ENCODE results near the gene MAGI2. TPM values are rescaled to one million over a fixed set of nuclear protein-coding genes. Genes with fewer than 3 reads are reported as not detected.

The MAGI2 gene
- total RNA-seq, 1 donor from 2014 or later: 0.38 TPM

GRCh38 chr7:78904983-78905382 is 548.5 kb downstream of the MAGI2 start:
- Mint-ChIP-seq H3K27me3 (no peaks in the 10 kb centered on the region), H3K4me1 (no peaks in the 10 kb centered on the region), H3K9me3 (no peaks in the 10 kb centered on the region), H3K27ac (no peak overlapping the region), H3K4me3 (no peak overlapping the region), H3K36me3 (ENCODE audit: low read depth) (no peaks in the 10 kb centered on the region)
- TF ChIP-seq CTCF (IDR thresholded peaks at IDR 0.05): no peak
- intact Hi-C loops (cut with micrococcal nuclease): no loop called here
- ATAC-seq (ENCODE audit: low read depth) (no peak), DNase-seq (no peak)
- ChIA-PET POLR2A (no interaction called here), CTCF (no interaction called here)

- H3K4me3 Mint-ChIP-seq: no peak overlapping the region
- ATAC-seq (ENCODE audit: low read depth) (no peak), DNase-seq (no peak)
- no peak for TF ChIP-seq CTCF (IDR thresholded peaks at IDR 0.05)
- H3K36me3 Mint-ChIP-seq (ENCODE audit: low read depth): no peaks in the 10 kb centered on the region
- H3K27me3 Mint-ChIP-seq: no peaks in the 10 kb centered on the region
- H3K4me1 Mint-ChIP-seq: no peaks in the 10 kb centered on the region
- ChIA-PET CTCF (no interaction called here), POLR2A (no interaction called here)
- no peak overlapping the region for H3K27ac Mint-ChIP-seq
- H3K9me3 Mint-ChIP-seq: peaks cover 8% of the 10 kb centered on the region
- intact Hi-C loops (cut with micrococcal nuclease): no loop called here
Measured at GRCh38 chr7:78901566-78901965, 551.9 kb downstream of the MAGI2 start.

- ChIA-PET POLR2A (no interaction called here), CTCF (no interaction called here)
- no peak overlapping the region for H3K27ac Mint-ChIP-seq
- ATAC-seq (ENCODE audit: low read depth): no peak
- no peaks in the 10 kb centered on the region for H3K4me1 Mint-ChIP-seq
- intact Hi-C loops (cut with micrococcal nuclease): no loop called here
- H3K27me3 Mint-ChIP-seq: no peaks in the 10 kb centered on the region
- no peak for DNase-seq
- TF ChIP-seq CTCF (IDR thresholded peaks at IDR 0.05): no peak
- peaks cover 8% of the 10 kb centered on the region for H3K9me3 Mint-ChIP-seq
- H3K36me3 Mint-ChIP-seq (ENCODE audit: low read depth): no peaks in the 10 kb centered on the region
- no peak overlapping the region for H3K4me3 Mint-ChIP-seq
Measured at GRCh38 chr7:78900806-78901205, 552.7 kb downstream of the MAGI2 start.

GRCh38 chr7:78895393-78895792 is 558.1 kb downstream of the MAGI2 start:
- no peak for TF ChIP-seq CTCF (IDR thresholded peaks at IDR 0.05)
- Mint-ChIP-seq H3K4me3 (no peak overlapping the region), H3K9me3 (peaks cover 8% of the 10 kb centered on the region), H3K27ac (no peak overlapping the region), H3K4me1 (no peaks in the 10 kb centered on the region), H3K36me3 (ENCODE audit: low read depth) (no peaks in the 10 kb centered on the region), H3K27me3 (no peaks in the 10 kb centered on the region)
- POLR2A ChIA-PET: no interaction called here
- CTCF ChIA-PET: no interaction called here
- ATAC-seq (ENCODE audit: low read depth) (no peak), DNase-seq (no peak)
- intact Hi-C loops (cut with micrococcal nuclease): no loop called here

GRCh38 chr7:78879206-78879605 is 574.3 kb downstream of the MAGI2 start:
- H3K27ac Mint-ChIP-seq: no peak overlapping the region
- CTCF ChIA-PET: no interaction called here
- H3K36me3 Mint-ChIP-seq (ENCODE audit: low read depth): no peaks in the 10 kb centered on the region
- no peaks in the 10 kb centered on the region for H3K4me1 Mint-ChIP-seq
- POLR2A ChIA-PET: no interaction called here
- no peak overlapping the region for H3K4me3 Mint-ChIP-seq
- DNase-seq (no peak), ATAC-seq (ENCODE audit: low read depth) (no peak)
- no peak for TF ChIP-seq CTCF (IDR thresholded peaks at IDR 0.05)
- H3K27me3 Mint-ChIP-seq: no peaks in the 10 kb centered on the region
- intact Hi-C loops (cut with micrococcal nuclease): no loop called here
- peaks cover 18% of the 10 kb centered on the region for H3K9me3 Mint-ChIP-seq

All from activated B cell treated with CpG ODN at 0.5 μM for 24 hours (primary cell).